GM19438 (cell line): ENCODE data around the gene MYCBP.
A peak's percentile ranks its signal among the peaks of the same experiment; 100 is the strongest.
"Not testable (repeated sequence)": the region's sequence is repeated elsewhere in the genome, so short reads cannot be mapped to it uniquely, and the experiment has no call there.

Source experiments
- ATAC-seq: cut with Tn5 transposase; IDR thresholded peaks from one replicate; pipeline ENCODE4 v1.9.1; 2021; ENCODE audit warnings: low read depth; ENCODE audit not compliant: unreplicated experiment

The MYCBP gene

DNA sequence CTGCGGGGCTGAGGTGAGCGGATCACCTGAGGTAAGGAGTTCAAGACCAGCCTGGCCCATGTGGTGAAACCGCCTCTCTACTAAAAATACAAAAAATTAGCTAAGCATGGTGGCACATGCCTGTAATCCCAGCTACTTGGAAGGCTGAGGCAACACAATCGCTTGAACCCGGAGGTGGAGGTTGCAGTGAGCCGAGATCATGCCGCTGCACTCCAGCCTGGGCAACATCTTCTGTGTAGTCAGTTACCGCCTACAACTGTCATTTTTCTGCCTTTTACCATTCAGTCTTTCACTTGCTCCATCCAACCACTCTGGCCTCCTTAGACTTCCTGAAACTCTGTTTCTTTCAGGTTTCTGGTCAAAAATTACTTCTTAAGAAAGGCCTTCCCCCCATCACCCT lies 2.2 kb downstream of the MYCBP start:
- no peak for ATAC-seq

DNA sequence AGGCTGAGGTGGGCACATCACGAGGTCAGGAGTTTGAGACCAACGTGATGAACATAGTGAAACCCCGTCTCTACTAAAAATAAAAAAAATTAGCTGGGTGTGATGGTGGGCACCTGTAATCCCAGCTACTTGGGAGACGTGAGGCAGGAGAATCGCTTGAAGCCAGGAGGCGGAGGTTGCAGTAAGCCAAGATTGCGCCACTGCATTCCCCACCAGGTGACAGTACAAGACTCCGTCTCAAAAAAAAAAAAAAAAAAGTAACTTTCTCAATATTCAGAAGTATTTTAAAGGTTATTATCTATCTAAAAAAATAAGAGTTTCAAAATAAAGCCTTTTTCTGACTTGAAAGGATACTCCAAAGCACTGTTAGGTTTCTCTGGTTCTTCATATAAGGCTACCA lies 5.9 kb downstream of the MYCBP start:
- no peak for ATAC-seq

DNA sequence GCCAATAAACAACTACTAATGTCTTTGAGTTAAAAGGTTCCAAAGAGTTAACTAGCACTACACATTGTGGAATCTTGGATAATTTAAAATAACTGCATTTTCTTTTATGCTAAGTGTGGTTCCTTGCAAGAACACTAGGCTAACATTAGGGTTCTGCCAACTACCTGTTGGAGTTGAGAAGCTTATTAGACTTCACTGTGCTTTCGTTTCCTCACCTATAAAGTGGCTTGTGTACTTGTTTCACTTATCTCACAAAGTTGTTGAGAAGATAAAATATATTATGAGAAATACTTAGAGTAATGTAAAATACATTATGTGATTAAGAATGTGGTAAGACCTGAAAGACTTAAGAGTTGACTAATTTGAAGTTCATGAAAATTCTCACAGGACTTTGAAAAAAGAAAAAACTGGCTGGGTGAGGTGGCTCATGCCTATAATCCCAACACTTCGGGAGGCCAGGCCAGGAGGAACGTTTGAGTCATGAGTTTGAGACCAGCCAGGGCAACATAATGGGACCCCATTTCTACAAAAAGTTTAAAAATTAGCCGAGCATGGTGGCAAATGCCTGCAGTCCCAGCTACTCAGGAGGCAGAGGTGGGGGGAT lies 7.9 kb downstream of the MYCBP start:
- no peak for ATAC-seq

DNA sequence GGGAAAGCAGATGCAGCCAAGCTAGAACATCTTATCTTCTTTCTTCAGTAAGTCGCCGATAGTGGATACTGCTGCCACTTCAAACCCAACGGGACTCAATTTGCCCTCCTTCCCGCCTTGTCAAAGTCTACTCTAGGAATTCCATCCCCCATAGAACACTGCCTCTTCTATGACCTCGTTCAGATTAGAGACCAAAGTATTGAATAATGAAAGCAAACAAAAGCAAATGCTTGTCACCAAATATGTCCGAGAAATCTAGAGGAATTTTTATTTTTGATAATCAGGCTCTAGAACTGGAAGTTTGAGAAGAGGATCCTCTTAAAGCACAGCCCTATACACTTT lies 12.7 kb downstream of the MYCBP start:
- ATAC-seq, result no peak

DNA sequence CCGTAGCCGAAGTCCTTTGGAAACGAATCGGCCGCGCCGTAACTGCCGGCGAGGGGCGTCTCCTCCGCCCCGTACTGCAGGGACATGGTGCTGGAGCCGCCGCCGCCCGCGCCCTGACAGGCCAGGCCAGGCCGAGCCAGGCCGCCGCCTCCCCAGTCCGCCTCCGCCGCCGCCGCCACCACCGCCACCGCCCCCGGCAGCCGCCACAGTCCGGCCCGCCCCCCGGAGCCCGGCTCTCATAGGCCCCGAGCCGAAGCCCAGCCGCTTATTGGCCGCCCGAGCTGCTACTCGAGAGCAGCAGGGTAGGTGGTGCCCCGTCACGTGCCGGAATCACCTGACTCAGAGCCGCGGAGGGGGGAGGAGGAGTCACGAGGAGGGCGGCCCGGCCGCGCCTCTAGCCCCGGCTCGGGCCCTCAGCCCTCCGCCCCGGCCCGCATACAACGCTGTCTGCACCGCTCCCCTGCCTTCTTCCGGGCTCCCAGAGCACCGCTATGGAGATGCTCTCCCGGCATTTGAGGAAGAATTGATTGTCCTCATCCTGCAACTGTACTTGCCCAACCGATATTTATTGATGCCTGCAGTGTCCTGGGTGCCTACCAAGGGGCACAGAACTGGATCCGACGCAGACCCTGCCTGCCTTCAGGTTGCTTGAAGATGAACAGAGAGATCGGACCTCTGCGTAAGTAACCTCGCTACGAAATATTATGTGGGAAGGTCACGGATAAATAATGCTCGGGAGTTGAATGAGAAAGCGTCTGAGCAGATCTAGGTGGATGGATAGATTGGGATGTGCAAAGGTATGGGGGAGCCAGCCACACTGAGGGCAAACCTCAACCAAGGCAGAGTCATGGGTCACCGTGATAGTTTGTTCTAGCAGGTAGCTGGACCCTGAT lies 13.3 kb downstream of the MYCBP start, which contains the start of gene RRAGC:
Gene RRAGC, minus strand, starts transcription at position 212 of the 893 bp plus-strand sequence. Its CDS starts 126 bp downstream, at position 86.
- peak; percentile 85 for ATAC-seq

DNA sequence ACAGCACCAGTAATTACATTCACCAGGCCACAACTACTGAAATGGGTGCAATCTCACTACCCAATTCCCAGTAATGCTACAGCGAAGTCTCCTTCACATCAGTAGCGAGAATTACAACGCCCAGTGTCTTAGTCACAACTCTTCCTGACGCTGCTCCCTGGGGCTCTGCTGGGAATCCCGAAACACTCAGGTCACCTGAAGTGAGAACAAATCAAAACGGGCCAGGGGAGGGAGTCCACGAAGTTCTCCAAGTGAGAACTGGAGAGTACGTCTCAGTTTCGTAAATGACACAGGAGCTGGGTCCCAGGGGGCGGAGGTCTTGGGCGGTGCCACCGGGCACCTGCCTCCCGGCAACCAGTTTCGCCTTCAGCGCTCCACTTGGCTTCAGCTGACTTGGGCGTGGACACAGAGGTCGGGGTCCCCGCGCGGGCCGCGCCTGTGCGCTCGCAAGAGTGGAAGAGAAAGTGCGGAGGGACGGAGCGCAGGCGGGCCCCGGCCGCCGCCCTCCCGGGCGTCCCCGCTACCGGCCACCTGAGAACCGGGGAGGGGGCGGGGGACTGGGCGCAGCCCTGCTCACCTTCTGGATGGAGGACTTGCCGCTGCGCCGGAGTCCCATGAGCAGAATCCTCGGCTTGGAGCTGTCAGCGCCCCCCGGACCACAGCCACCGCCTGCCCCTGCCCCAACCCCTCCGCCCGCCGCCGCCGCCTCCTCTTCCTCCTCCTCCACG lies 14.2 kb downstream of the MYCBP start:
- peak; percentile 37 for ATAC-seq

DNA sequence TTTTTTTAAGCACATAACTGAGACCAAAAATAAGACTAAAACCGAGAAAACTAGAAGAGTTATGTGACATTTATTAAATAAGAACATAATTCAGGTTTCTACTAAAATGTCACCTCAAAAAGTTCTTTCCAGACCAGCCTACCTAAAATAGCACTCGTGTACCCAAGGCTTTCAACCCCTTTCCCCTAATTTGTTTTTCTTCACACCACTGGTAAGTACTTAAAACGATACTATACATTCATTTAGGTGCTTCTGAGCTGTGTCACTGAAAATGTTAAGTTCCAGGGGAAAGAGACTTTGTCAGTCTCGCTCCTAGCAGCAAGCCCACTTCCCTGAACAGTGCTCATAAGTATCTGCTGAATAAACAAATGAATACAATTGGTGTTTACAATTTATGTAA lies 20.4 kb downstream of the MYCBP start:
- no peak for ATAC-seq

DNA sequence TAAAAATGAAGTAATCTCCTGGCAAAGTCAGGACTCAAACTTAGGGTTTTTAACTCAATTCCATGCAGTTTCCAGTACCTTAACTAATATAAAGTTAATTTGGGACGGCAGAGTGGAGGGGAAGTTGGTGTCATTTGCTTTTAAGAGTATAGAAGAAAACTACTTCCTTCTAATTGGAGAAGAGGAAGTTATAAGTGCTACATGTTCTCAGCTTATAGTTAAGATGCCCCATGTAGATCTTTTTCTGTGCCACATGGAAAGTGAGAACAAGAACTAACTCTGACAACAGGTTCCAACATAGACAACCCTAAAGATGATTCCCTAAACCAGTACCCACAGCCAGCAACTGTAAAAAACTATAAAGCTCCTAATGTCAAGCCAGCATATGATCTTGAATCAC lies 25.1 kb downstream of the MYCBP start:
- ATAC-seq, result no peak

DNA sequence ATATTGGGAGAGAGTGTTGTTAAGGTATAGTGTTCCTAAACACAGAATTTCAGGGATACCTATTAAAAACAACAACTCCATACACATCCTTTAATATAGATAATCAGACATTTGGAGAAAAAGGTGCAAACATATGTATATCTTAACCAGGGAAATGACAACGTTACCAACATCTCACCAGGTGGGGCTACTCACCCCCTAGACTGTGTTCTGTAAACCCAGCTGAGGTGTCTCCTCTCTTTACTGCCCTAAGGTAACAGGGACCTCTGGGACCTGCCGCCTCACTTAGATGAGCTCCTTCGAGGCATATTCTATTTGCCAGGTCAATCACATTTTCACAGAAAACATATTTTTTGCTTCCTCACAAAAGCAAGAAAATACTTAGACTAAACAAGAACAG lies 26.9 kb downstream of the MYCBP start:
- no peak for ATAC-seq

DNA sequence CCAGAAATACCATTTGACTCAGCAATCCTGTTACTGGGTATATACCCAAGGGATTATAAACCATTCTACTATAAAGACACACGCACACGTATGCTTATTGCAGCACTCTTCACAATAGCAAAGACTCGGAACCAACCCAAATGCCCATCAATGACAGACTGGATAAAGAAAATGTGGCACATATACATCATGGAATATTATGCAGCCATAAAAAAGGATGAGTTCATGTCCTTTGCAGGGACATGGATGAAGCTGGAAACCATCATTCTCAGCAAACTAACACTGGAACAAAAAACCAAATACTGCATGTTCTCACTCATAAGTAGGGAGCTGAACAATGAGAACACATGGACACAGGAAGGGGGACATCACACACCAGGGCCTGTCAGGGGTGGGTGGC lies 28.1 kb downstream of the MYCBP start:
- ATAC-seq, result not testable (repeated sequence)

DNA sequence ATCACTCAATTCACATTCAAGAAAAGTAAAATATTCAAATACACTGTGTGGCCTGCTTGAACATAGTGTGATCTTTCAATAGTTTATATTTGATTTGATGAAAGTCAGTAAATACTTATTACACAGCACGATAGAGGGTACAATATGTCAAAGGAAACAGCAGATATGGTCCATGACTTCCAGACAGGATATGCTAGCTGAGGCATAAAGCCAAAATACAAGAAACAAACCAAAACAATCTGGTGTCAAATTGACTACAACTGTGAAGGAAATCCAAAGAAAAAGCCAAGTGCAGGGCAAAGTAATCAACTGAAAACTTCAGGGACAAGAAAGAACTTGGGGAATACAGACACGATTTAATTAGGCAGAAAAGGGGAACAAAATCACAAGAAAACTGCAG lies 32.9 kb downstream of the MYCBP start:
- no peak for ATAC-seq

DNA sequence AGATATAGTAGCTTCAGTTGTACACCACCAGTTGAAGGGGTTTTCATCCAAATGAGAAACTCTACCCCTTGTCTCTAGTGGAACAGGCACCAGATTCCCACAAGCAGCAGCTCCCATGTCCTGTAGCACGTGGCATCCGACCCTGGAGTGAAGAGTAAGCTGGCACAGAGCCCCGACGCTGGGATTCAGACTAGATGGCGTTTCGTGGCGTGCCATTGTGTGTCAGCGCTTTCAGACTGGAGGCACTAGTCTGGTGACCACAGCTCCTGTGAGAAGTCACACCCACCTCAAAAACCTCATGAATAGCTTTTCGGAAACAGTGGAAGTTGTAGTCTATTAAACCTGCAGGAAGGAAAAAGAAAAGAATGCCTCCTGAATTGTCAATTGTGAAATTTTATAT lies 33.8 kb downstream of the MYCBP start:
- no peak for ATAC-seq

DNA sequence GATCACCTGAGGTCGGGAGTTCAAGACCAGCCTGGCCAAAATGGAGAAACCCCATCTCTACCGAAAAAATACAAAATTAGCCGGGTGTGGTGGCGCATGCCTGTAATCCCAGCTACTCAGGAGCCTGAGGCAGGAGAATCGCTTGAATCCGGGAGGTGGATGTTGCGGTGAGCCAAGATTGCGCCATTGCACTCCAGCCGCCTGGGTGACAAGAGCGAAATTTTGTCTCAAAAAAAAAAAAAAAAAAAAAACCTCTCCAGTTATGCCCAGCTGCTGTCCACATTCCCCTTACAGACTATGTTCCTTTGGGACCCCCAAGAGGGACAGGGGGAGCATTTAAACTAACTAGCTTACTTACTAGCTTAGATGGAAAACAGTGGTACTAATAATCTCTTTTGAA lies 36.8 kb downstream of the MYCBP start:
- not testable (repeated sequence) for ATAC-seq

DNA sequence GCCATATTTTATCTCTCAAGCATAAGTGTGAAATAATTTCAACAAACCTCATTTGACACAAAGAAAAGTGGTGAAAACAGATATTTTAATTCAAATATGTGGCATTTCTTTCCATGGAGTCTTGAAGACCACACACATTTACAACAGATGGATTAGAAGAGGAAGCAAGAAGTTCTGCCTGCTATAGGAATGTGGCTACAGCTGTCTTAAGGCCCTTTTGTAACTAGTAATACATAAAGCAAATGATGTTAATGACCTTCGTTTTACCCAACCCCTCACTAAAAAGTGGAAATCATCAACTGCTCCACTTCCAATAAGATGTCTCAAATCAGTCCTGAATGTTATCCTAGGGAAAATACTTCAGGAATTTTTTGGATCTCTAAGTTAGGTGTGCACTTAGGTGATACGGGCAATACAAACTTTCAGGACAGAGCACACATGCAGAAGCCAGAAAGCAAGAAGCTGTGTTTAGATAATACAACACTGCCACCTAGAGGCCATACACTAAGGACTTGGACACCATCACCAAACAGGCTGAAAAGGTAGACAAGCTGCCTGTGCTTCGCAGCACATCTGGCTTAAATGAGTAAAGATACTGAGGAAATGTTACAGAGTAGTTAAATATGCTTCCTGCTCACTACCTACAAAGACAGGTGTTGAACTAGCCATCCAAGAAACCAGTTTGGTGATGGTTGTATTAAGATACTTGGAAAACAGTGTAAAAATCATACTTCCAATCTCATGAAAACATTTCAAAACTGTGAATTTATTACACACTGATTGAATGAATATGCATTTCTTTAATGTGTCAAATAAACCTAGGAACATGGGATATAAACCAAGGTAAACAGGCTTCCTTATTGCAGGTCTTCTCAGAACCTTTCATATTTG lies 38.0 kb downstream of the MYCBP start:
- no peak for ATAC-seq

DNA sequence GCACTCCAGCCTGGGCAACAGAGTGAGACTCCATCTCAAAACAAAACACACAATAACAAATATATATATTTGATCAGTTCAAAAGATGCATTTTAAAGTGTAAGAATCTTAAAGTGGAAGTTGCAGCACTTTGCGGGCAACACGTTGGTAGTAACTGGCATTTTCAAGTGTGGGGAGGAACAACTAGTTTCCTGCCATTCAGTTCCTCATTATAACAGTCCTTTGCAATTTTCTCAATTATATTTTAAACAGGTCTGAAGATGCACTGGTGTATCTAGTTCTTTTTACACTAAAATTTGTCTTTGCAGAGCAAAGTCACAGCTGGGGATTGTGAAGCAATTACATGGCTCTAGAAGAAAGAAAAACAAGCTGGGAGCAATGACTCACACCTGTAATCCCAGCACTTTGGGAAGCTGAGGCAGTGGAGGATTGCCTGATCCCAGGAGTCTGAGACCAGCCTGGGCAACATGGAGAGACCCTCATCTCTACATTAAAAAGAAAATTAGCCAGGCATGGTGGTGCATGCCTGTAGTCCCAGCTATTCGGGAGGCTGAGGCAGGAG lies 38.8 kb downstream of the MYCBP start:
- ATAC-seq, result no peak

DNA sequence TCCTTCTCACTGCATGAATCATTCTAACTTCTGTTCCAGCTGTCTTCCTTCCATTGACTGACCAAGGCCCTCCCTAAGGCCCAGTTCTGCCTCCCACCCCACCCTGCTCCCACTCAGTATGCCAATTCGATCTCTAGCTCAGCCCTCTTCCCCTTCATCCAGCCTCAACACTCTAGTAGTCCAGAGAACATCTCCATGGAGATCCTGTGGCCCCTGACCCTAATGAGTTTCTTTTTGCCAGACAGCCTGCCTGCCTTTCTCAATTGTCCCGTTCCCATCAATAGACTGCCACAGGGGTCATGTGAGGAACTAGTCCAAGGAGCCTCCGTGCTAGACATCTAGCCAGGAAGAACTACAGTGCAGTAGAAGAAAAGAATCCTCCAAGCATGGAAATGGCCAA lies 40.0 kb downstream of the MYCBP start:
- ATAC-seq, result no peak

DNA sequence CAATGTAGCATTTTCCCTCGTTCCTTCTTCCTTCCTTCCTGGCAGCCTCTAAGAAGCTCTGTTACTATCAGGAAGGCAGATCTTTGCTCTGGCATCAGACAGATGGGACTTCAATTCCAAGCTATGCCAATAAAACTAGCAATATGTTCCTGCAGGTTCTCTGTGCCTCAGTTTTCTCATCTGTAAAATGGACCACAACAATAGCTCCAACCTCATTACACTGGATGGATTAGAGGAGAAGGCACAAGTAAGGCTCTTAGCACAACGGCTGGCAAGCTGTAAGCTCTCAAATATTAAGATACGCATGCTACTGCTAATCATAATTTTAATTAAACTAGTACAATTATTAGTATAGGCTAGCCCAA lies 40.8 kb downstream of the MYCBP start:
- ATAC-seq, result no peak

DNA sequence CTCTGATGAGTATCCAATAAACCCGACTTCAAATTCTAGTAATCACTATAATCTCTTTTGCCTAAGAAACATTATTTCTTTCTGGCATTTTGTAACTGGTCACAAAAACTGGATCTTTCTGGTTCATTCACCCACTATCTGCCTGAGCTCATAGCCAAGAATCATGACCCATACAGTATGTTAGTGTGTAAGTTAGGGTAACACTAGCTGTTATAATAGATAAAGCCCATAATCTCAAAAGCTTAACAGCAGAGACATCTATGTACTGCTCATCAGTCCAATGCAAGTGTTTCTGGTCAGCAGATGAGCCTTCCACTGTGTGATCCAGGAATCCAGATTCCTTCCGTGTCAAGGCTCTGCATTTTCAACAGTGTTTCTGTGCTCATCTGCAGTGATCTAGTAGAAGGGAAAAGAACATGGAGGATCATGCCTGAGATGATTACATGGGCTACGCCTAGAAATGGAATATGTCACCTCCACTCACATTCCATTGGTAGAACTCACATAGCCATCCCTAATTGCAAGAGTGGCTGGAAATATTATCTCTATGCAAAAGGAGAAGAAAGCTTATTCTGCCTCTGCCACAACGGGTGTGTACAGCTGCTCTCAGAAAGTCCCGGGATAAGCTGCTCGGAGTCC lies 41.3 kb downstream of the MYCBP start:
- ATAC-seq, result no peak

DNA sequence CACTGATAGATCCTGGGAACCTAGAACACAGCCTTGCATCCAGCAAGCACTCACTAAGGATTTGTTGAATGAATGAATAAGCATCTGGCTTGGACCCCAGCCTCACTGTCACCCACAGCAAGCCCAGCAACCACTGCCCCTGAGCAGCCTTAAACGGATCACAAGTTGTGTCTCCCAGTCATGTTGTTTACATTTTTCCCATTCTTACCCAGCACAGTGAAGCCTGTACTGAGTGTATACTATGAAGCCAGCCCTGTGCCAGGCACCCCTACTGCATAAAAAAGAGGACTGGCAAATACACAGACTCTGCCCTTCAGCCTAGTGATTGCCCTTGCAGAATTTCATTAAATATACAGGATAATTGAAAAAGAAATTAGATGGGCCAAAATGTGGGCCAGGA lies 43.8 kb downstream of the MYCBP start:
- ATAC-seq, result no peak

DNA sequence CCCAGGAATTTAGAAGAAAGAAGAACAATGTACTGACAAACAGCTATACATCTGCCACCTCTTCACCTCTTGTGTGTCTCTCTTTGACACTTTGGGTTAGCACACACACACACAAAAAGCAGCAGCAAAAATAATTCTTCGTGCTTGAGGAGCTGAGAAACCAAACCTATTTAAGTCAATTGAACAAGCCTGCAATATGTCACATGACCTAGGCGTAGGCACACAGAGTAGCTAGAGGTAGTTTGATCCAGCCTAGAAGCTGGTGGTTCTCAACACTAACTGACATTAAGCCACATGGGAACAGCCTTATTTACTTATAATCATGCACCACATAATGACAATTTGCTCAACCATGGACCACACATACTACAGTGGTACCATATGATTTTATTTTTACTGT lies 45.8 kb downstream of the MYCBP start:
- no peak for ATAC-seq
